Stimulated activated CD4-positive, alpha-beta T cell treated with anti-CD3 and anti-CD28 coated beads, TNF-alpha, amount 100 ng/mL, for 4 hours (primary cell): ENCODE results near the gene WASF2.

Experiments used
- DNase-seq, 3 experiments: peaks; one replicate each; pipeline ENCODE4 v3.0.0-alpha.2; 2020; ENCODE audit warnings: low read depth in 3 of 3

The WASF2 gene

GRCh38 chr1:27358038-27358927 is 131.7 kb downstream of the WASF2 start:
- DNase-seq = no peak

DNA sequence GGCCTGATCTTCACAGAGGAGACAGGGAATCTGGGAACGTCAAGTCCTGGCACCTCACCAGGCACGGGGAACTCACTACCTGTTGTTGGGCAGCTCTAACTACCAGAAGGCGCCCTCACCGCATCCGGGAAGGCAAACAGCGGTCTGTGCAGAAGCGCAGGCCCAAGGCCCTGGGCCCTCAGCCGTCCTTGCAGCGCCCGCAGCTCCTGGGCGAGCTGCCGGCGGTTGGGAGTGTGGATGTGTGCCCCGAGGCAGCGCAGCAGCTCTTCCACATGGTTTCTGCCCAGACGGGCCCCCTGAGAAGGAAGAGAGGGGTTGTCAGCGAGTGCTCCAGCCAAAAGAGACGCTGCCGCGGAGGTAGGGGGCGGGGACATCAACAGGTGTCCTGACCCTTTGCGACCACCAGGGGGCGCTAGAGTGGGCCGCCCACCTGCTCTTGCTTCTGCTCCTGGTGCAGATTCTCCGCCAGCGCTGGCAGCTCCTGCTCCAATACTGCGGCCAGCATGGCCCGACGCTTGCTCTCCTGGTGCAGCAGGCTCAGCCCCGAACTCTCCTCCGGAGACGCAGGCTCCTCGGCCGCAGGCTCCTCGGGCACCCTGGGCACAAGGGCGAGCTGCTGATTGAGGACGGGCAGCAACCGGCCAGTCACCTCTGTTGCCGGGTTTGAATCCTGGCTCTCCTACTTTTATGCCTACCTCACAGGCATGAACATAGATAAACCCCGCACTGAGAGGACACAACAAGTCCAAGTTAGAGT is 132.5 kb downstream of the WASF2 start:
- peak; percentile 63 to 75 (median 65) for DNase-seq

DNA sequence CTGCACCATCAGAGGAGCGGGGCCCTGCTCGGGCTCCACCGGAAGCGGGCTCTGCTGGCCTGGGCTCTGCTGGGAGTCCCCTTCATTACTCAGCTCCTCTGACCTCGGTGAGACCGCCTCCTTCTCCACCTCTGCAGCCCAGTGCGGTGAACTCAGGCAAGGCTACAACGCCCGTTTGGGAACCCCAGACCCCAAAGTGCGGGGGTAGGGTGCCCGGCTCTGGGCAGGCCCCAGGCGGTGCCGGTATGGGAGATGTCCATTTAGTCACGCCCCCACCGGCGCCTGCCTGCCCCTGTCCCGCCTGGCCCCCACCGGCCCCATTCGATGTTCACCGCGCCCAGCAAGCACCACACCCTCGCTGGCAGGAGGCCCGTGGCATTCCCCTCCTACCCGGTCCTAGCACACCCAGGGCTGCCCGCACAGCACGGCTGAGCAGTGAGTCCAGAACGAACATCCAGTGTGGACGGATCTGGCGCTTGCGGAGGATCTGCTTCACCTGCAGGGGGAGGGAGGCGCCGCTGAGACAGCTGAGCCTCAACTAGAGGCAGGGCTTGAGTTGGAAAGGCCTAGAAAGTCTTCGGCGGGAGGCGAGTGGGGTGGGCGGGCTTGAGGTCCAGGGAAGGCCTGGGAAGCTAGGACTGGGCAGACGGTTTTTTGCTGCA is 133.2 kb downstream of the WASF2 start:
- no peak for DNase-seq

DNA sequence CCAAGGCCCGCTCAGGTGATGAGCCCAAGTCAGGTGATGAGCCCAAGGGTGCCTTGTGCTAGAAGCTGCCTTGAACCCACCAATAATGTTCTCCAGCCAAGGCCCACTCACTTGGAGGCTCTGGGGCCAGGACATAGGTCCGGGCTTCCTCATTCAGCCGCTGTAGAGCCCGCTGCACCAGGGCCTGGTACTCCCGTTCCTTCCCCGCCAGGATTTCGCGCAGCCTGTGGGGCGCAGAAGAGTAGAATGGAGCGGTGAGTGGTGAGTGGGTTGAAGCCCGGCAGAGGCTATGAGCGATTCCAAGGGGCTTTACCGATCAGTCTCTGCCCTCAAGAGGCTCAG is 133.7 kb downstream of the WASF2 start:
- DNase-seq = no peak

DNA sequence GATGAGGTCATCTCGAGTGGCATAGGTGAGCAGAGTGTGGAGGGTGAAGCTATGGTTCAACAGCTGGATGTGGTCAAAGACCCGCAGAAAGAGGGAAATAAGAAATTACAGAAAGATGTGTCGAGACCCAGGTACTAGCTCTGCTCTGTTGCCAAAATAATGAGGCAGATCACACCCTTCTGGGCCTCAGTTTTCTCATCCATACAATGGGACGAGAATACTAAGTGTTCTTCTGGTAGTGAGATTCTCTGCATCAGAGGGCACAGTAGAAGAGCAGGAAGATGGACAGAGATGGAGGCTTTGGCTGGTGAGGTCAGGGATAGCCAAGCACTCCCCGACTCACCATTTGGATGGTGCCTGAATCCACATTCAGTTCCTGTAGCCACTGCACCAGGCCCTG is 134.3 kb downstream of the WASF2 start:
- DNase-seq = no peak
